Measurements from ENCODE around the gene ANK2.

Gene ANK2

GRCh38 chr4:113070755-113071154 lies 21.3 kb downstream of the ANK2 start:
- H3K27ac ChIP-seq = no peak overlapping the region
- no peak for TF ChIP-seq CTCF (conservative IDR thresholded peaks at IDR 0.05; ENCODE audit: low read depth, low read length)
- no peak overlapping the region for H2AFZ ChIP-seq (ENCODE audit: low read depth)
- H3K36me3 ChIP-seq (ENCODE audit: insufficient read depth) = no peaks in the 10 kb centered on the region
- no peaks in the 10 kb centered on the region for H3K79me2 ChIP-seq (ENCODE audit: insufficient read depth, low read depth)
- no peak overlapping the region for H3K4me3 ChIP-seq (IDR thresholded peaks at IDR 0.05; ENCODE audit: insufficient read depth, low read depth, low read length)
- no peaks in the 10 kb centered on the region for H3K27me3 ChIP-seq (ENCODE audit: insufficient read depth, low read depth)
- H3K9ac ChIP-seq = no peak overlapping the region
- no peaks in the 10 kb centered on the region for H3K4me1 ChIP-seq (ENCODE audit: low read depth, poor library complexity, severe bottlenecking)
- no peaks in the 10 kb centered on the region for H4K20me1 ChIP-seq (ENCODE audit: insufficient read depth)
- H3K4me2 ChIP-seq = no peak overlapping the region

GRCh38 chr4:113071274-113071673 lies 21.8 kb downstream of the ANK2 start:
- no peak overlapping the region for H3K4me2 ChIP-seq
- TF ChIP-seq CTCF (conservative IDR thresholded peaks at IDR 0.05; ENCODE audit: low read depth, low read length) = no peak
- no peak overlapping the region for H3K4me3 ChIP-seq (IDR thresholded peaks at IDR 0.05; ENCODE audit: insufficient read depth, low read depth, low read length)
- H3K9ac ChIP-seq = no peak overlapping the region
- no peak overlapping the region for H2AFZ ChIP-seq (ENCODE audit: low read depth)
- no peaks in the 10 kb centered on the region for H3K36me3 ChIP-seq (ENCODE audit: insufficient read depth)
- H3K27me3 ChIP-seq (ENCODE audit: insufficient read depth, low read depth) = no peaks in the 10 kb centered on the region
- H3K27ac ChIP-seq = no peak overlapping the region
- no peaks in the 10 kb centered on the region for H3K79me2 ChIP-seq (ENCODE audit: insufficient read depth, low read depth)
- no peaks in the 10 kb centered on the region for H3K4me1 ChIP-seq (ENCODE audit: low read depth, poor library complexity, severe bottlenecking)
- H4K20me1 ChIP-seq (ENCODE audit: insufficient read depth) = no peaks in the 10 kb centered on the region

GRCh38 chr4:113071805-113072204 lies 22.4 kb downstream of the ANK2 start:
- Histone ChIP-seq H3K4me3 (IDR thresholded peaks at IDR 0.05; ENCODE audit: insufficient read depth, low read depth, low read length) (no peak overlapping the region), H3K27me3 (ENCODE audit: insufficient read depth, low read depth) (no peaks in the 10 kb centered on the region), H3K4me2 (no peak overlapping the region), H4K20me1 (ENCODE audit: insufficient read depth) (no peaks in the 10 kb centered on the region), H3K4me1 (ENCODE audit: low read depth, poor library complexity, severe bottlenecking) (no peaks in the 10 kb centered on the region), H3K79me2 (ENCODE audit: insufficient read depth, low read depth) (no peaks in the 10 kb centered on the region), H3K36me3 (ENCODE audit: insufficient read depth) (no peaks in the 10 kb centered on the region), H3K27ac (no peak overlapping the region), H2AFZ (ENCODE audit: low read depth) (no peak overlapping the region), H3K9ac (no peak overlapping the region)
- TF ChIP-seq CTCF (conservative IDR thresholded peaks at IDR 0.05; ENCODE audit: low read depth, low read length) = no peak

- H2AFZ ChIP-seq (ENCODE audit: low read depth) = no peak overlapping the region
- no peaks in the 10 kb centered on the region for H3K27me3 ChIP-seq (ENCODE audit: insufficient read depth, low read depth)
- no peak overlapping the region for H3K4me3 ChIP-seq (IDR thresholded peaks at IDR 0.05; ENCODE audit: insufficient read depth, low read depth, low read length)
- no peaks in the 10 kb centered on the region for H3K36me3 ChIP-seq (ENCODE audit: insufficient read depth)
- H3K4me1 ChIP-seq (ENCODE audit: low read depth, poor library complexity, severe bottlenecking) = no peaks in the 10 kb centered on the region
- H3K4me2 ChIP-seq = no peak overlapping the region
- H3K9ac ChIP-seq = no peak overlapping the region
- H3K27ac ChIP-seq = no peak overlapping the region
- TF ChIP-seq CTCF (conservative IDR thresholded peaks at IDR 0.05; ENCODE audit: low read depth, low read length) = no peak
- no peaks in the 10 kb centered on the region for H4K20me1 ChIP-seq (ENCODE audit: insufficient read depth)
- no peaks in the 10 kb centered on the region for H3K79me2 ChIP-seq (ENCODE audit: insufficient read depth, low read depth)
These were observed 24.1 kb downstream of the ANK2 start for GRCh38 chr4:113073451-113074005.
